Measurements from ENCODE around the gene LIME1. TPM values are rescaled to one million over a fixed set of nuclear protein-coding genes. Genes with fewer than 3 reads are reported as not detected.
A peak's percentile ranks its signal among the peaks of the same experiment; 100 is the strongest.

Gene LIME1
- total and polyA plus RNA-seq, 8 donors: 3.0 to 10.8 (median 6.3) TPM

- Histone ChIP-seq H3K27ac (no peak overlapping the region), H3K4me3 (no peak overlapping the region), H3K36me3 (peaks cover 0 to 39% of the 10 kb centered on the region in 2 donors), H3K27me3 (peaks cover 0 to 9% of the 10 kb centered on the region in 2 donors), H3K9me3 (no peaks in the 10 kb centered on the region), H3K4me1 (peaks cover 19 to 31% of the 10 kb centered on the region in 2 donors)
- TF ChIP-seq CTCF (IDR thresholded peaks at IDR 0.05): no peak
- intact Hi-C loops (cut with DNase I): no loop called here
- DNase-seq: peak in 1 of 4 donors; percentile 67
- no peak for ATAC-seq
Observed at GRCh38 chr20:63743210-63743970, 6.9 kb downstream of the LIME1 start.

GRCh38 chr20:63744158-63744557 is 7.7 kb downstream of the LIME1 start:
- TF ChIP-seq CTCF (IDR thresholded peaks at IDR 0.05): no peak
- ATAC-seq (no peak), DNase-seq (no peak)
- Histone ChIP-seq H3K27me3 (peaks cover 0 to under 1% of the 10 kb centered on the region in 2 donors), H3K36me3 (peaks cover 0 to 39% of the 10 kb centered on the region in 2 donors), H3K27ac (no peak overlapping the region), H3K9me3 (no peaks in the 10 kb centered on the region), H3K4me1 (peaks cover 11 to 24% of the 10 kb centered on the region in 2 donors), H3K4me3 (no peak overlapping the region)
- intact Hi-C loops (cut with DNase I): no loop called here

DNA sequence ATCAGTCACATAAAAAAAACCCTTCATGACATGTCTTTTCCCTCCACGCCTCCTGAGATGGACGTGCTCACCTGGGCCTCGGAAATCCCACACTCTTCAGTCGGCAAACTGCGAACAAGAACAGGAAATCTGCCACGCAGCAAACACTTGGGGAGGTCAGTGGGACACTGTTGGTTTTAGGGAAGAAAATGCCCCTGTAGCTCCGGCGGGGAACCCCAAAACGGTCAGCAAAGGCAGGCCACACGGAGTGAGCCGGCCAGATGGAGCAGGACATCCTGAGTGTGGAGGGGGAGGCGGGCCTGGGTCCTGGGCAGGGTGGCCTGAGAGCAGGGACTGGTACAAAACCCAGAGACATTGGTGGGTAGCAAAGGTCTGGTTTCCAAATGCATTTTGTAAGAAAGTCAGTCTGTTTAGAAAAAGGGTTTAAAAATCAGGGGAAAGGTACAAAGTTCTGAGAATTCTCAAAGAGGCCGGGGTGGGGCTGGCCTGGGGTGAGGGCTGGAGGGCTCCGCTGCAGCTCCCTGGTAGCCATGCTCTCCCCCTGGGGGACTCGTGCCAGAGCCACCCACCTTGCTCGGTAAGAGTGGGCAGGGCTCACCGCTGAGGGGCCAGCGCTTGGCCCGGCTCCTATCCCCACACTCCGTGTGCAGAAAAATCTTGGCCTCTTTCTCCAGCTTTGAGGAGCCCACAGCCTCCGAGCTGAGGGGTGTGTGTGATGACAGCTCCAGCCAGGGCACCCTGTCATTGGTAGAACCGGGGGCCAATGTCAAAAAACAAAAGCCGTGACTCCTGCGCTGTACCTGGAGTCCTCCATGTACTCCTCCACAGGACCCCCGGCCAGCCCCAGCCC is 8.3 kb downstream of the LIME1 start:
- ATAC-seq: no peak
- intact Hi-C loops (cut with DNase I): no loop called here

DNA sequence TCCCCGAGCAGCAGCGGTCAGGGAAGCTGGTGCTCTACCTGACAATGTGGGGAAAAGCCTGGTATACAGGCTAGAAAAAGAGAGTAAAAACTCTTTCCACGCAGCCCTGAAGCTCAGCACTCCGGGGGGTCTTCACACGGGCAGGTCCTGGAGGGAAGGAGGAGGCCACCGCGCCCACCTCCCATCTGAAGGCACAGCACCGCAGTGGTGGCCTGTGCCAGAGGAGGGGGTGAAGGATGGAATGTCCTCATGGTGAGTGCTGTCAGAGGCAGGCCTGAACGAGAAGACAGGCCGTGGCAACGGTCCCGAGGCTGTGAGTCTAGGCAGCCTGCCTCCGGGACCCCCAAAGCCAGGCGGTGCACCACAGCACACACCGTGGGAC is 9.0 kb downstream of the LIME1 start:
- Histone ChIP-seq H3K9me3 (no peaks in the 10 kb centered on the region), H3K27ac (no peak overlapping the region), H3K4me3 (no peak overlapping the region), H3K27me3 (no peaks in the 10 kb centered on the region), H3K36me3 (peaks cover 0 to 39% of the 10 kb centered on the region in 2 donors), H3K4me1 (peaks cover 11 to 19% of the 10 kb centered on the region in 2 donors)
- DNase-seq (peak in 1 of 4 donors; percentile 69), ATAC-seq (no peak)
- intact Hi-C loops (cut with DNase I): no loop called here
- TF ChIP-seq CTCF (IDR thresholded peaks at IDR 0.05): no peak

More for the DNA sequence above, 8.3 kb downstream of the LIME1 start:
- peak in 1 of 4 donors; percentile 61 for DNase-seq
- Histone ChIP-seq H3K4me1 (peaks cover 11 to 22% of the 10 kb centered on the region in 2 donors), H3K4me3 (no peak overlapping the region), H3K9me3 (no peaks in the 10 kb centered on the region), H3K27me3 (no peaks in the 10 kb centered on the region), H3K27ac (no peak overlapping the region), H3K36me3 (peaks cover 0 to 39% of the 10 kb centered on the region in 2 donors)
- TF ChIP-seq CTCF (IDR thresholded peaks at IDR 0.05): no peak

Measured in left lung (tissue), 10 donors.